ENCODE measurements around the gene ASB18.

ASB18 gene

DNA sequence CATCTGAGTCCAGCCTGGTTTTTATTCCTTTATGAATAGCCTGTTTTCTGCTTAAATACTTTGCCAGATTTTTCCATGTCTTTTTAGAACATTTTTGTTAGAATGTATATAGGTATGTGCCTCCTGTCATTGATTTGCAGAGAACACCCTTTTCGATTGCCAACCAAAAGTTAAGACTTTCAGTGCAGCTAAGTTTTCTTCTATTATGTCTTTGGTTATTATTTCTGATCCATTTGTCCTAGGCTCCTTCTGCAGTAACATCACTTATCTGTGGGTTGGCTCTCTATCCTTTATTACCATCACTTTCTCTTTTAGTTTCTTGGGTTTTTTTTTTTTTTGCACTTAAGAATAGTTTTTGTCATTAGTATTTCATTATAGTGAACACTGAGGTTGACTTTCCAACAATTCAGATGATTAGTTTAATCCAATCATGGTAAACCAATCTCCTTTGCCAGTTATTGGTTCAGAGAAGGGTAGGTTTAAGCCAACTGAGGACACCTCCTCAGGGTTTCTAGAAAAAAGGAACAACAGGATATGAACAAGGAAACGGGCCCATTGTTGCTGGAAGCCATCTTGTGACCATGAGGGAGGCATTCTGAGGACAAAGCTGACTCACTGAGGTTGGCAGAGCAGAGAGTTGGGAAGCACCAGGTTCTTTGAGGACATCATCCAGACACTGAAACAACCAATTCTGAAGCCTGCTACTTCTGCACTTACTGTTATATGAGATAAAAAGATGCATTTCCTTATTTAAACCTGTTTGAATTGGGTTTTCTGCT lies 58.1 kb downstream of the ASB18 start:
- no peak for DNase-seq

DNA sequence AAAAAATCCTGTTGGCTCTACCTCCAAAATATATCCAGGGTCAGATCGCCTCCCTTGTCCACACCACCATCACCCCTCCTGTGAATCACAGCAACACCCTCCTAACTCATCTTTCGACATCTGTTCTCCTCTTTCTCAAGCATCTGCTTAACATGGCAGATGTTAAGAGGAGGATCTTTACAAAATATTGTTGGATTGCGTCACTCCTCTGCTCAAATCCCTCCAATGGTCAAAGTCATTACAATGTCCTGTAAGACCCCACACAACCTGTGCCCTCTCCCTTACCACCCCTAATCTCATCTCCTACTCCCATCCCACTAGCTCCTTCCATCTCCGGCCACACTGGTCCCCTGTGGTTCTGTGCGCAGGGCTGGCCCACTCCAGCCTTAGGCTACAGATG lies 59.3 kb downstream of the ASB18 start:
- DNase-seq: no peak

GRCh38 chr2:236200378-236200777 lies 63.8 kb downstream of the ASB18 start:
- DNase-seq: no peak

GRCh38 chr2:236196366-236196765 lies 67.8 kb downstream of the ASB18 start:
- no peak for DNase-seq

DNA sequence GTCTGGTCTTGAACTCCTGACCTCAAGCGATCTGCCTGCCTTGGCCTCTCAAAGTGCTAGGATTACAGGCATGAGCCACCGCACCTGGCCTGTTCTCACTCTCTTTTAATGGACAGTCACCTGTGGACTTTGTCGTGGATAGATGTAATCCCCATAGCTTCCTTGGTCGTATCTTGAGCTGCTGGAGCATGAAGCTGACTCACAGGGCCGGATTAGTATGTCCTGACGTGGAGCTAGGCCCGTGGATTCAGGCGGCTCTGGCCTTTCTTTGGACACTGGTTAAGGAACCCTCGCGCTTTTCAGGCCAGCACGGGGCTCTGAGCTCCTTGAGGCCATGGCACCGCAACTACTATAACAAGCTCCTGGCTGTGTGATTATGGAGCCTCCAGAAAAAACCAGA lies 68.5 kb downstream of the ASB18 start:
- no peak for DNase-seq

GRCh38 chr2:236194786-236195185 lies 69.4 kb downstream of the ASB18 start:
- no peak for DNase-seq

GRCh38 chr2:236193026-236193425 lies 71.2 kb downstream of the ASB18 start:
- no peak for DNase-seq

DNA sequence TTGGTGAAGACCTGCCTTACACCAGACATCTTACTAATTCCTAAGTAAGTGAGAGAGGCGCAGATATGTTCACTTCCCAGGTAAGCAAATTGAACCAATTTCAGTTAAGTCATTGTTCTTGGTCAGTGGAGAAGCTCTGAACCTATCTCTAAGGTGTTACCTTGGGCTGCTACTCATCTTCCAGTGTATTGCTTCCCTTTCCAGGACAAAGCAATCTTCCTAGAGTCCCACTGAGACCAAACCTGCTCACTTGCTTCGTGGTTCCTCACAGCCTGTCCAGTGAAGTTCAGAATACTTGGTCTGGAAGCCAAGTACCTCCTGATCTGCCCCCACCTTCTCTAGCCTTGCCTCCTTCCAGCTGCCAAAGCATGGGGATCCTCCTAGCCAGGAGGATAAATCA lies 73.5 kb downstream of the ASB18 start:
- no peak for DNase-seq

GRCh38 chr2:236184701-236185100 lies 79.5 kb downstream of the ASB18 start:
- DNase-seq: no peak

DNA sequence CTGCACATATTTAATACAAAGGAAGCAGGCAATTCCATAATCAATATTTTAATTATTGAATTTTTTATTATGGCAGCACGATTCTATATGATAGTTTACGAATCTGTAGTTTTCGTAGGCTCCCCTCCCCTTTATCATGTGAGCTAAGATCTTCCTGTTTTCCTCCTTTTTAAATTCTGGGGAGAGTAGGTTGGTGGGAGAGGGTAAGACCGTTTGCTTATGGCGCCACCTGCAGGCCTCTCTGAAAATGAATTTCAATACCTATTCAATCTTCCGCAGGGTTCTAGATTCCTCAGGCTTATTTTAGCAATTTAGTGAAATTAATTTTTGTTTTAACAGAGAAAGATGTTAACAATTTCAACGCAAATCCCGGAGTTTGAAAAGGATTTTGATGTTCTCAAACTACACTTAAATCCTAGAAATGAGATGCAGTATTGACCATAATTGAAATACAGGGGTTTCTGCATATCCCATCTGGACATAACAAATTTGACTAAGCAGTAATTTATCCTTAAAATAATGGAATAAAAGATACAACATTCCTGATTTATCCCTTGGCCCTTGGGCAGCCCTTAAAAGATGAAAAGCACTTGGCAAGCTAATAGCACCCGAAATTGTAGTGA lies 83.3 kb downstream of the ASB18 start:
- DNase-seq: peak; percentile 39 to 48

GRCh38 chr2:236180076-236180816 lies 84.0 kb downstream of the ASB18 start:
- DNase-seq: no peak

- DNase-seq: no peak
Observed at GRCh38 chr2:236179236-236180075, 84.8 kb downstream of the ASB18 start.

DNA sequence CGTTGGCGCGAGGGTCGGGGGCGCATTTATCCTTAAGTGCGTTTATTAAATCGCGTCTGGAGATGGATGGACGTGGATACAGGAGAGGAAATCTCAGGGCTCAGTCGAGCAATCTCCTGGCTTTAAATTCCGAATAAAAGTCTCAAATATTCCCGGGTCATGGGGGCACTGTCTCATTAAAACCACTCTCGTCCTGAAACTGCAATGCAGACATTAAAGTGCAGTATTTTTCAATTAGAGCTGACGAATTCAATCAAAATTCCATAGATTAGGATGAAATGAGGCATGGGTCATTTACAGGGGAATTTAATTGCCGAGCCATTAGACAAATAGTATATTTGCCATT lies 85.3 kb downstream of the ASB18 start:
- DNase-seq: no peak

DNA sequence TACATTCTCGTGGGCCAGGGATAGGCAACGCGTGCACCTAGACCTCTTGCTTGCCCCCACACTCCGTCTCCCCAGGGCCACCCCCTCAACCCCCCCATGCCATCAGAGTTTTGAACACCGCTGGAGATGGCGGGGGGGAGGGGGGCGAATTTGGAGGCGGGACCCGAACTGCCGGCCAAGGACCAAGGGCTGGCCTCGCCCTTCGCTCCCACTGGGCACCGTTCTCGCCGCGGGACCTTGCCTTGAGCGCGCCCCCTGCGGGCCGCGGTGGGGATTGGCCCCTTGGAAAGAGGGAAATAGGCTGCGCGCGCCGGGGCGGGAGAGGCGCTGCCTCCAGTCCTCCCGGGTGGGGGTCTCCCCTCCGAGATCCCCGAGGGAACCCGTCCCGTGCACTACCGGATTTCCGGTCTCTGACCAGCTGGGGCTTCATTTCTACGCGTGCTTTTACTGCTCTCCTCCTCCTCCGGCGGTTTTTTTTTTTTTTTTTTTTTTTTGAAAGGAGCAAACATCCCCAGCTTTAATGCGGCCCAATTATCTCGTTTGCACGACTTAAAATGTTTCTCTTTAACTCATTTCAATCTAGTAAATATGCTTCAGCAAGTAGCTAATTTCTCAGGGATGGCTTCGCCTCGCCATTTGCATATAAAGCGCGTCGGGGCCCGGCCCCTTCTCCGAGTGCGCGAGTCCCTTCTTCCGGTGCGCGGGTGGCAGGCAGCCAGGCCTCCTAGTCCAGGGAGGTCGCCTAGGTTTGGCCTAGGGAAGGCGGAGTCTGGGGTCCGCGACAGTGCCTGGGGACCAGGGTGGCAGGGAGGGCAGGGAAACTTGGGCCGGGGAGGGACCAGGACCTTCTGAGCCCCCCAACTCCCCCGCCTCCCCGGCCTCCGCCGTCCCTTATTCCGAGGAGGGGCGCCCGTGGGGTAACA lies 86.0 kb downstream of the ASB18 start:
- DNase-seq: peak; percentile 55

GRCh38 chr2:236177604-236177966 lies 86.6 kb downstream of the ASB18 start:
- peak in 1 of 2 donors; percentile 49 for DNase-seq

- DNase-seq: no peak
Observed at GRCh38 chr2:236176951-236177350, 87.3 kb downstream of the ASB18 start.

GRCh38 chr2:236176417-236176816 lies 87.8 kb downstream of the ASB18 start:
- DNase-seq: no peak

GRCh38 chr2:236175548-236176150 lies 88.6 kb downstream of the ASB18 start:
- no peak for DNase-seq

- DNase-seq: no peak
Observed at GRCh38 chr2:236173729-236174607, 90.2 kb downstream of the ASB18 start.

- DNase-seq: no peak
Observed at GRCh38 chr2:236173036-236173728, 91.0 kb downstream of the ASB18 start.
